K562 (cell line): ENCODE measurements around the gene HOMEZ. TPM values are rescaled to one million over a fixed set of nuclear protein-coding genes. Genes with fewer than 3 reads are reported as not detected.

ENCODE experiments used
- ATAC-seq: fragments of 200-7000 bp; cut with Tn5 transposase; 3 replicates; pipeline ENCODE4 v1.9.1; 2020; ENCODE audit warnings: moderate library complexity
- BruUV-seq: library from RNA; stranded (reverse); fragments of 400-500 nt; replicated peaks from 2 replicates; lab custom pipeline; 2021; lab: Mats Ljungman, UMichigan
- CTCF ChIA-PET: fragments of 300-600 bp; formaldehyde crosslinking; extraction: SDS; loops from one replicate; lab custom pipeline; 2021; ENCODE audit warnings: low intra/inter-chr PET ratio; lab: Yijun Ruan, JAX
- POLR2A ChIA-PET: fragments of 300-600, 350-650 bp; sonication (Branson Sonifier 250); formaldehyde crosslinking; extraction: SDS; loops from one replicate; lab custom pipeline; 2021; ENCODE audit warnings: antibody characterized with exemption, inconsistent platforms; lab: Yijun Ruan, JAX
- DNase-seq, 4 experiments: peaks; one replicate each; pipeline versions ENCODE4 v3.0.0 to v3.0.0-alpha.2; 2011 to 2018; ENCODE audit warnings: low spot score in 3 of 4, mixed read lengths in 3 of 4; ENCODE audit errors: extremely low read depth in 1 of 4
- FAIRE-seq: peaks from 2 replicates; lab custom pipeline; 2011; peaks lifted over from hg19 to GRCh38; lab: Jason Lieb, UNC
- H2AFZ ChIP-seq: 2 replicates; pipeline ENCODE4 v1.6.0; 2011; ENCODE audit warnings: low read depth, low read length, control low read depth, inconsistent platforms
- H3K27ac ChIP-seq: fragments of 200-600 bp; 3 replicates; pipeline ENCODE4 v1.8.0; 2011; ENCODE audit warnings: low read depth, mild to moderate bottlenecking, control low read depth, inconsistent platforms, low read length, moderate library complexity, mixed read lengths; ENCODE audit errors: extremely low read depth
- H3K27me3 ChIP-seq, 2 experiments: fragments of 300-600 bp in 1 of 2; 2 replicates in 1 of 2; 3 replicates in 1 of 2; pipeline versions ENCODE4 v1.6.0 to v1.8.0; 2011; ENCODE audit warnings: inconsistent platforms in 2 of 2, low read length in 2 of 2, mild to moderate bottlenecking in 1 of 2, mixed read lengths in 1 of 2, moderate library complexity in 1 of 2; ENCODE audit not compliant: control insufficient read depth in 2 of 2, insufficient read depth in 2 of 2
- H3K36me3 ChIP-seq: fragments of 300-600 bp; 3 replicates; pipeline ENCODE4 v1.8.0; 2011; ENCODE audit warnings: mild to moderate bottlenecking, low read length, inconsistent platforms; ENCODE audit not compliant: control insufficient read depth, insufficient read depth
- H3K4me1 ChIP-seq, 2 experiments: fragments of 200-600 bp in 1 of 2; replicated peaks in 1 of 2; 2 replicates in 1 of 2; 3 replicates in 1 of 2; pipeline versions ENCODE4 v1.5.1 to v1.8.0; 2011; ENCODE audit warnings: inconsistent platforms in 2 of 2, low read length in 2 of 2, mild to moderate bottlenecking in 1 of 2, mixed read lengths in 1 of 2, moderate library complexity in 1 of 2; ENCODE audit not compliant: control insufficient read depth in 2 of 2, insufficient read depth in 2 of 2
- H3K4me2 ChIP-seq: 2 replicates; pipeline ENCODE4 v1.6.1; 2011; ENCODE audit warnings: low read length, control low read depth, inconsistent platforms, mixed read lengths; ENCODE audit not compliant: insufficient read depth
- H3K4me3 ChIP-seq: fragments of 200-600 bp; sonication (generic), shearing (Covaris generic); 2 replicates; pipeline ENCODE4 v1.5.1; 2016; ENCODE audit warnings: control low read depth, inconsistent platforms
- H3K79me2 ChIP-seq: fragments of 200-600 bp; 3 replicates; pipeline ENCODE4 v1.8.0; 2011; ENCODE audit warnings: low read length, inconsistent platforms; ENCODE audit not compliant: control insufficient read depth, insufficient read depth
- H3K9ac ChIP-seq, 2 experiments: 2 replicates each; pipeline versions ENCODE4 v1.6.0 to v1.6.1; 2011; ENCODE audit warnings: low read depth in 2 of 2, low read length in 2 of 2, control low read depth in 1 of 2, inconsistent platforms in 1 of 2, mild to moderate bottlenecking in 1 of 2, mixed read lengths in 1 of 2; ENCODE audit not compliant: insufficient read depth in 1 of 2
- H3K9me1 ChIP-seq: one replicate; pipeline ENCODE4 v1.6.0; 2011; ENCODE audit warnings: inconsistent platforms, mild to moderate bottlenecking, low read length, moderate library complexity; ENCODE audit not compliant: control insufficient read depth, insufficient read depth
- H3K9me3 ChIP-seq: replicated peaks from 2 replicates; pipeline ENCODE4 v1.5.1; 2011; ENCODE audit warnings: low read depth, low read length, inconsistent platforms; ENCODE audit not compliant: control insufficient read depth, insufficient read depth
- H4K20me1 ChIP-seq: replicated peaks from 2 replicates; pipeline ENCODE4 v1.6.1; 2011; ENCODE audit warnings: low read length, inconsistent platforms, mixed read lengths; ENCODE audit not compliant: control insufficient read depth, insufficient read depth
- BCOR ChIP-seq: fragments of 450-650 bp; IDR thresholded peaks from 2 replicates; pipeline ENCODE4 v1.6.1; 2016
- CBX8 ChIP-seq: fragments of 200-600 bp; sonication (generic); IDR thresholded peaks from 2 replicates; pipeline ENCODE4 v1.6.1; 2012; ENCODE audit warnings: borderline replicate concordance, mixed run types, low read depth, mild to moderate bottlenecking, moderate library complexity, mixed read lengths, low read length, control low read depth, inconsistent platforms; ENCODE audit not compliant: poor library complexity, severe bottlenecking; ENCODE audit errors: extremely low read depth
- DPF2 ChIP-seq: fragments of 450-650 bp; IDR thresholded peaks from 2 replicates; pipeline ENCODE4 v1.6.1; 2016
- E2F5 ChIP-seq: sonication (generic); formaldehyde crosslinking; IDR thresholded peaks from 2 replicates; pipeline ENCODE4 v1.8.0; 2022; ENCODE audit warnings: mild to moderate bottlenecking, missing genetic modification reagents
- ELK3 ChIP-seq: fragments of 450-650 bp; formaldehyde crosslinking; IDR thresholded peaks from 2 replicates; pipeline ENCODE4 v1.4.0; 2020; ENCODE audit warnings: mild to moderate bottlenecking
- HNRNPK ChIP-seq: fragments of 200-400 bp; formaldehyde crosslinking; IDR thresholded peaks from one replicate; pipeline ENCODE4 v1.6.1; 2018; ENCODE audit warnings: mild to moderate bottlenecking, low read depth, low read length; ENCODE audit not compliant: poor library complexity, severe bottlenecking
- NBN ChIP-seq: fragments of 450-650 bp; IDR thresholded peaks from 2 replicates; pipeline ENCODE4 v1.6.1; 2016; ENCODE audit warnings: low read depth, mild to moderate bottlenecking
- NCOR1 ChIP-seq: fragments of 450-650 bp; IDR thresholded peaks from 2 replicates; pipeline ENCODE4 v1.6.1; 2016; ENCODE audit warnings: mild to moderate bottlenecking, moderate library complexity
- PHF8 ChIP-seq: fragments of 200-600 bp; sonication (generic); IDR thresholded peaks from 2 replicates; pipeline ENCODE4 v1.6.1; 2012; ENCODE audit warnings: mixed run types, mild to moderate bottlenecking, inconsistent platforms, low read length, moderate library complexity, borderline replicate concordance
- RBM39 ChIP-seq: fragments of 200-400 bp; formaldehyde crosslinking; optimal IDR thresholded peaks from 2 replicates; pipeline ENCODE3; 2018; ENCODE audit warnings: low read depth, low read length
- TAF15 ChIP-seq: fragments of 200-400 bp; formaldehyde crosslinking; IDR thresholded peaks from 2 replicates; pipeline ENCODE4 v1.6.1; 2017; ENCODE audit warnings: mild to moderate bottlenecking, low read depth, low read length, moderate library complexity
- THRA ChIP-seq: fragments of 450-650 bp; IDR thresholded peaks from 2 replicates; pipeline ENCODE4 v1.6.1; 2017; ENCODE audit warnings: mild to moderate bottlenecking, moderate library complexity
- VEZF1 ChIP-seq: fragments of 200-800 bp; sonication (Bioruptor generic); IDR thresholded peaks from 2 replicates; pipeline ENCODE4 v1.6.1; 2017; ENCODE audit warnings: missing genetic modification characterization, missing compliant biosample characterization
- ZNF347 ChIP-seq: fragments of 450-650 bp; formaldehyde crosslinking; IDR thresholded peaks from 2 replicates; pipeline ENCODE4 v1.4.0; 2020; ENCODE audit warnings: low read depth, mild to moderate bottlenecking, moderate library complexity
- ZNF695 ChIP-seq: fragments of 450-650 bp; formaldehyde crosslinking; IDR thresholded peaks from 2 replicates; pipeline ENCODE4 v1.4.0; 2020; ENCODE audit warnings: mild to moderate bottlenecking, moderate library complexity
- ZNF77 ChIP-seq: fragments of 250-450 bp; sonication (Bioruptor Pico); IDR thresholded peaks from 2 replicates; pipeline ENCODE4 v1.5.0; 2020
- WGBS: fragments of 100-300 bp; shearing (Covaris generic); methylation state at CpG from one replicate; pipeline ENCODE4 v1.1.6; 2016; ENCODE audit warnings: low coverage, mixed read lengths; ENCODE audit not compliant: insufficient coverage; ENCODE audit errors: missing lambda C conversion rate; 5-methylcytosine and 5-hydroxymethylcytosine counted together
- in situ Hi-C: fragments of 300-500 bp; cut with MboI; formaldehyde crosslinking; loops from 4 replicates; pipeline ENCODE4 v1.15.0; 2018; ENCODE audit warnings: inconsistent platforms, mixed read lengths
- intact Hi-C: fragments of 100-400 bp; cut with micrococcal nuclease; formaldehyde crosslinking; loops from 2 replicates; pipeline ENCODE4 v1.14.2; 2022
- polyA plus RNA-seq, 8 experiments: library from polyadenylated mRNA; depleted of rRNA in 4 of 8; stranded (reverse) in 5 of 8; unstranded in 3 of 8; fragments of >200 nt; fragmentation: Nextera tagmentation in 2 of 8; fragmentation: Illumina TruSeq in 1 of 8; extraction: Ambion mirVana in 2 of 8; extraction: Trizol in 1 of 8; gene quantifications; 2 replicates each; pipeline versions ENCODE4 v1.2.1 to v1.2.3, GENCODE V29; 2011 to 2014; ENCODE audit warnings: inconsistent platforms in 1 of 8, missing spikeins in 1 of 8
- total RNA-seq, 7 experiments: library from RNA; depleted of rRNA in 6 of 7; stranded (reverse); fragments of >200 nt in 6 of 7; fragmentation: Illumina TruSeq in 2 of 7; extraction: Trizol in 2 of 7; gene quantifications; 2 replicates each; pipeline versions ENCODE4 v1.2.1 to v1.2.3, GENCODE V29; 2011 to 2021; ENCODE audit warnings: low replicate concordance in 1 of 7

Gene HOMEZ
- total and polyA plus RNA-seq, 9 of the 15 experiments (the other 6 are each of a cell fraction or from before 2014, with no cell fraction given), result 3.0 to 30.2 (median 16.9) TPM

GRCh38 chr14:23297096-23297495, 11.2 kb upstream of the HOMEZ start:
- peaks cover 16% of the 10 kb centered on the region for H3K79me2 ChIP-seq
- H3K27ac ChIP-seq, result no peak overlapping the region
- H3K4me1 ChIP-seq, result peaks cover 18 to 22% of the 10 kb centered on the region in 2 experiments
- no peak for TF ChIP-seq NCOR1
- TF ChIP-seq CBX8, result no peak
- TF ChIP-seq BCOR, result no peak
- TF ChIP-seq THRA, result no peak
- no peak for TF ChIP-seq E2F5 (CRISPR knock-in tag)
- TF ChIP-seq ZNF695 (CRISPR knock-in tag), result no peak
- no peak for TF ChIP-seq PHF8
- TF ChIP-seq ZNF347 (CRISPR knock-in tag), result no peak
- no peak for TF ChIP-seq TAF15
- no peak for TF ChIP-seq RBM39
- no peak for TF ChIP-seq DPF2
- TF ChIP-seq HNRNPK, result no peak
- TF ChIP-seq VEZF1 (CRISPR knock-in tag), result no peak
- TF ChIP-seq NBN, result no peak
- no peak for TF ChIP-seq ZNF77
- no peak for TF ChIP-seq ELK3 (CRISPR knock-in tag)
- ATAC-seq (no peak), FAIRE-seq (no peak), DNase-seq (no peak)
- intact Hi-C loops, result no loop called here
- 81% methylated on average over 7 of the region's 7 CpGs for WGBS
- H3K9me3 ChIP-seq, result no peaks in the 10 kb centered on the region
- no peak overlapping the region for H2AFZ ChIP-seq
- H3K9ac ChIP-seq, result no peak overlapping the region
- peaks cover 23% of the 10 kb centered on the region; the same call in 2 of the 3 replicates for H3K36me3 ChIP-seq
- H3K4me3 ChIP-seq, result no peak overlapping the region
- H3K27me3 ChIP-seq, result no peaks in the 10 kb centered on the region
- in situ Hi-C loops, result no loop called here
- BruUV-seq, result no TSS peak
- H4K20me1 ChIP-seq, result no peaks in the 10 kb centered on the region
- POLR2A ChIA-PET, result interaction anchor here (0.7 to 1.4 kb wide), 4 partner anchors 10 to 202 kb away, joined by 3 to 4 read pairs (median 4); partner anchors contain the start of genes ACIN1 and C14orf119
- CTCF ChIA-PET, result interaction anchor here (3.3 kb wide), 1 partner anchor 176 kb away, joined by 14 read pairs; no protein-coding TSS in a partner anchor
- H3K9me1 ChIP-seq, result no peaks in the 10 kb centered on the region
- H3K4me2 ChIP-seq, result no peak overlapping the region
